Right lobe of liver (tissue), 4 donors: ENCODE results near the gene CARD16.

ENCODE experiments used
- POLR2A ChIP-seq: fragments of 450-650 bp; IDR thresholded peaks from one replicate; pipeline ENCODE4 v1.6.1; 2017; ENCODE audit warnings: antibody characterized with exemption, mild to moderate bottlenecking
- TF ChIP-seq, protein P1 (sequence below), 4 donors: fragments of 200-600 bp in 3 of 4; fragments of 450-650 bp in 1 of 4; IDR thresholded peaks; one replicate each; pipeline versions ENCODE4 v1.5.1 to v1.8.0; 2016 to 2022; ENCODE audit warnings: antibody characterized with exemption in 4 of 4, mild to moderate bottlenecking in 2 of 4
- donor health status: DM: no; HTN: no; CAD: no.
- donor health status: DM: no; HTN: no; CAD: no.
- donor health status: DM: no; HTN: yes; CAD: no.

- TF ChIP-seq, protein P1, sequence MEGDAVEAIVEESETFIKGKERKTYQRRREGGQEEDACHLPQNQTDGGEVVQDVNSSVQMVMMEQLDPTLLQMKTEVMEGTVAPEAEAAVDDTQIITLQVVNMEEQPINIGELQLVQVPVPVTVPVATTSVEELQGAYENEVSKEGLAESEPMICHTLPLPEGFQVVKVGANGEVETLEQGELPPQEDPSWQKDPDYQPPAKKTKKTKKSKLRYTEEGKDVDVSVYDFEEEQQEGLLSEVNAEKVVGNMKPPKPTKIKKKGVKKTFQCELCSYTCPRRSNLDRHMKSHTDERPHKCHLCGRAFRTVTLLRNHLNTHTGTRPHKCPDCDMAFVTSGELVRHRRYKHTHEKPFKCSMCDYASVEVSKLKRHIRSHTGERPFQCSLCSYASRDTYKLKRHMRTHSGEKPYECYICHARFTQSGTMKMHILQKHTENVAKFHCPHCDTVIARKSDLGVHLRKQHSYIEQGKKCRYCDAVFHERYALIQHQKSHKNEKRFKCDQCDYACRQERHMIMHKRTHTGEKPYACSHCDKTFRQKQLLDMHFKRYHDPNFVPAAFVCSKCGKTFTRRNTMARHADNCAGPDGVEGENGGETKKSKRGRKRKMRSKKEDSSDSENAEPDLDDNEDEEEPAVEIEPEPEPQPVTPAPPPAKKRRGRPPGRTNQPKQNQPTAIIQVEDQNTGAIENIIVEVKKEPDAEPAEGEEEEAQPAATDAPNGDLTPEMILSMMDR (IDR thresholded peaks at IDR 0.05) = no peak
- no peak for TF ChIP-seq POLR2A
Measured at GRCh38 chr11:105074166-105074530, 29.0 kb upstream of the CARD16 start.
